Measurements from ENCODE around the gene DIPK1C.
A peak's percentile ranks its signal among the peaks of the same experiment; 100 is the strongest.

DIPK1C gene

GRCh38 chr18:74486119-74486849, 29.2 kb upstream of the DIPK1C start:
- DNase-seq, result peak in 2 of 58 donors; percentile 17 to 33

GRCh38 chr18:74482697-74483096, 25.6 kb upstream of the DIPK1C start:
- DNase-seq, result no peak

GRCh38 chr18:74480149-74480651, 23.1 kb upstream of the DIPK1C start:
- no peak for DNase-seq

GRCh38 chr18:74479486-74480148, 22.5 kb upstream of the DIPK1C start:
- DNase-seq, result no peak

GRCh38 chr18:74478880-74479279, 21.8 kb upstream of the DIPK1C start:
- DNase-seq, result no peak

GRCh38 chr18:74478316-74478715, 21.2 kb upstream of the DIPK1C start:
- DNase-seq, result no peak

- no peak for DNase-seq
These were observed 20.7 kb upstream of the DIPK1C start for GRCh38 chr18:74477771-74478170.

- peak in 41 of 58 donors; percentile 7 to 73 (median 40) for DNase-seq
These were observed 19.0 kb upstream of the DIPK1C start for GRCh38 chr18:74476140-74476539.

GRCh38 chr18:74473976-74474640, 17.0 kb upstream of the DIPK1C start:
- DNase-seq, result no peak

GRCh38 chr18:74472312-74472711, 15.2 kb upstream of the DIPK1C start:
- no peak for DNase-seq

GRCh38 chr18:74468547-74469061, 11.5 kb upstream of the DIPK1C start:
- peak in 1 of 58 donors; percentile 26 for DNase-seq

- no peak for DNase-seq
These were observed 8.7 kb upstream of the DIPK1C start for GRCh38 chr18:74465775-74466174.

- no peak for DNase-seq
These were observed 6.9 kb upstream of the DIPK1C start for GRCh38 chr18:74463983-74464382.

GRCh38 chr18:74463254-74463653, 6.1 kb upstream of the DIPK1C start:
- DNase-seq, result no peak

GRCh38 chr18:74460825-74461224, 3.7 kb upstream of the DIPK1C start:
- DNase-seq, result no peak

GRCh38 chr18:74459889-74460288, 2.8 kb upstream of the DIPK1C start:
- DNase-seq, result peak in 11 of 58 donors; percentile 7 to 39 (median 26)

GRCh38 chr18:74457725-74458421, 765 bp upstream of the DIPK1C start:
- DNase-seq, result peak in 54 of 58 donors; percentile 16 to 89 (median 68)

GRCh38 chr18:74456349-74457042, 612 bp downstream of the DIPK1C start:
- DNase-seq, result peak in 19 of 58 donors; percentile 22 to 65 (median 47)

GRCh38 chr18:74456017-74456348, 1.1 kb downstream of the DIPK1C start:
- DNase-seq, result no peak

GRCh38 chr18:74455386-74455785, 1.7 kb downstream of the DIPK1C start:
- DNase-seq, result no peak
